GM21786 (cell line): ENCODE measurements around the gene TCEAL9.
A peak's percentile ranks its signal among the peaks of the same experiment; 100 is the strongest.
"Not testable (repeated sequence)": the region's sequence is repeated elsewhere in the genome, so short reads cannot be mapped to it uniquely, and the experiment has no call there.

Experiments
- ATAC-seq: cut with Tn5 transposase; IDR thresholded peaks from one replicate; pipeline ENCODE4 v1.9.1; 2021; ENCODE audit not compliant: unreplicated experiment

TCEAL9 gene, protein sequence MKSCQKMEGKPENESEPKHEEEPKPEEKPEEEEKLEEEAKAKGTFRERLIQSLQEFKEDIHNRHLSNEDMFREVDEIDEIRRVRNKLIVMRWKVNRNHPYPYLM

DNA sequence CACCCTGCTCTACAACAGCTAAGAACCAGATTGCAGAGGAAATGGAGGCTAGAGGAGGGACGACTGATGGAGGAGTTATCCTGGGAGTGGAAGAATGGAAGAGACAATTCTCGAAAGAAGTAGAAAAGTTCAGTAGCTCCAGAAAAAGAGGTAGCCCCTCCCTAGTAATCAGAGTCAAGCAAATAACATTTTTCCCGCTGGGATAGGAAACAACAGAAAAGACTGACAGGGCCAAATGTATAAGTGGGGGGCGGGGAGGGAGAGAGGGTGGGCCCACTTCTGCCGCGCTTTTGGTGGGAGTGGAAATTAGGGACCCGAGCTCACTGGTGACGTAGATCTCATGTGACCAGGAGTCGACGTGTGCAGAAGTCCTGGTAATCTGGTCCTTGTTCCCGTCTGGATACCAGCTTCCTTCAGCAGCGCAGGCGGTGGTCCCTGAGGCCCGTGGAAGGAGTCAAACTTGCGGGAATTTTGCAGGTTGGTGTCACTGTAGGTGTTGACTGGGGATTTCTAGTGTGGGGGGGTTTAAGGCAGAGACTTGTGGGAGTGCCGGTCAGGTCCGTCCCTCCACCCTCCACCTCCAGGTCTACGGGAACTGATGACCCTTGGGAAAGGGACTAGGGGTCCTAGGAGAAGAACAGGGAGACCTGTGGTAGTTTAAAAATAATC lies at the start of gene TCEAL9:
TCEAL9 (plus strand) TSS at position 377 of the 669 bp plus-strand sequence. CDS start 1,179 bp downstream, outside the sequence.
- ATAC-seq, result no peak

DNA sequence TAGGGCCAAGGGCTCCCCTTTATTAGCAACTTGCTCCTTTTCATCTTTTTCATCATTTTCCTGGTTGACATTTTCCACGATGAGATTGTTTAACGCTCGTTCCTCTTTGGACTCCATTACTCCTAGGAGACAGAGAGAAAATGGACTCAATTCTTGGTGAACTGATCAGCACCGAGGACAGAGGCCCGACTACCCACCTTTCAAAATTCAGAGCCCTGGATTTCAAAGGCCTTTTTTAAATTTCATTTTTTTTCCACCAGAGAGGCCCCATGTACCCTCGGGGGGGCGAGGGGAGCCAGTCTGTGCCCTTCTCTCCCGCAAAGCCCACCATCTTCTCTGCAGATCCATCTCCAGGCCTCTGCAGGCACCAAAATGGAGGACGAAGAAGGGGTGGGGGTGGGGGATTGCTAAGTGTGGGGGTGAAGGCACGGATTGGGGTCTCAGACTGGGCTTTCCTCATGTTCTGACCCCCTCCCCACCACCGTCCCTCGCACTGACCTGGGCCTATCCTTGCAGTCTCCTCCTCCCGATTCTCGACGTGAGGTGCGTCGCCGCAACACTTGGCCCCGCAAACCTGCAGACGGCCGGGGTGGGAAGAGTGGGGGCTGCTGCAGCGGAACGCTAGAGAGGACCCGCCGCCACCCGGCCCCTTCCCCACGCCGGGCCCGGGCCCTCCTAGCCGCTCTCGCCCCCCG lies 46.3 kb upstream of the TCEAL9 start:
- no peak for ATAC-seq

DNA sequence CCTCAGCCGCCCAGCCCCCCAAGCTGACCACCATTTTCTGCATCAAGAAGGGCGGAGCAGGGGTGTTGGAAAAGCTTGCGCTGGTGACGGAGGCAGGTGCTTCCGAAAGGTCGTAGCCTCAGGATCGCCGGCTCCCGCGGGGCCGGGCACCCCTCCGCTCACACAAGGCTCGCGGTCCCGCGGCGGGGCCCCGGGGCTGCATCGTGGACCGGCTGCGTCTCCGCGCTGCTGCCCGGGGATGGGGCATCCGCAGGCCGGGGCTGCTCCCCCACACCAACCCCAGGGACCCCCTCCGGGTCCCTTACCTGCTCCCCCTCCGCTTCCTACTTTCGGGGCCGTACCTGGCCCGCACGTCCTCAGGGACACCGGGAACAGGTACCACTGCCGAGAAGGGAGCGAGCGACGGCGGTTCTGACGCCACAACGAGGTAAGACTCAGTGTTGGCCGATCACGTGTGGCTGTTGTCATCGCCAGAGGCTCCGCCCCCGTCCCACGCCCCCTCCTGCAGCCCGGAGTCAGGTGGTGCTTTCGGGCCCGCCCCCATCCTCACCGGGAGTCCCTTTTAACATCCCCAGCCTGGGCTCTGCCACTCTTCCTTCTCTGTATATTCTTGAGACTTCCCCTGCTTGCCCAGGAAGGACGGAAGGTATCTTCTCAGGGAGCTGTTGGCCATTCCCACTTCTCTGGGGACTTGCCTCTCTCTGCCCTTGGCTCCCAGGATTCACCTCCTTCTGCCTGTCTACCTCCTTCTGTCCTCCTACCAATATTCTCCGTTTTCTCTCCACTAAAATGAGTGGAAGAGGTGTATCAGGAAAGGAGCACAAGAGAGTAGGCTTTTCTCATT lies 45.5 kb upstream of the TCEAL9 start, which contains the start of gene BEX2:
BEX2 (minus strand) TSS at position 436 of the 844 bp plus-strand sequence. CDS start 1,014 bp downstream, outside the sequence.
- peak; percentile 97 for ATAC-seq

DNA sequence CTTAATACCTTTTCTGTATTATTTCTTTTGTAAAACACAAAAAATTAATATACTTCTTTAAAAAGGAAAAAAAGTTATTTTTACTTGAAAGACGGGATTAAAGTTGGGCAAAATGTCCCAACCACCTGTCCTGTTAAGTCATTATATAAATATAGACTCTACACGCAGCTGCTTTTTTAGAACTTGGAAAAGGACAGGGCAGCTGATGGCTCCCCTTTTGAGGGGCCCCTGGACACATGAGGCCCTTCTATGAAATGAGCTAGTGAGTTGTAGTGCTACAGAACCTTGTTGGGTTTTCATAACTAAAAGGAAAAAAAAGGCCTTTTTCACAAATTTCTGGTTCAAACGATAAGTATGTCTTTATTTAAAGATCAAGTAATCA lies 44.9 kb upstream of the TCEAL9 start:
- ATAC-seq, result no peak

DNA sequence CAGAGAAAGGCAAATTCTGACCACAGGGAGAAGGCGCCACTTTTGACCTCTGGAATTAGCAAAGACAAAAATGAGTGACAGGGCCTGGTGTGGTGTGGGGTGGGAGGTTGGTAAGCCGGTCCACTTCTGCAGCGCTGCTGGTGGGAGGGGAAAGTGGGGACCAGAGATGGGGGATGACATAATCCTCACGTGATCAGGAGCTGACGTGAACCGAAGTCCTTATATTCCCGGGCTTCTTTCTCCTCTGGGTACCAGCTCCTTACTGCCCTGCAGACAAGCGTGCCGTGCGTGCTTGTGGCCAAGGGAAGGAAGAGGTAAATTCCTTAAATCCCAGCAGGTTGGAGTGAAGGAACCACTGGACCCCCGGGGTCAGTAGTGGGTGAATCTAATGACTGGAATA lies 26.3 kb upstream of the TCEAL9 start, which contains the start of gene TCEAL7:
TCEAL7 (plus strand) TSS at position 249 of the 400 bp plus-strand sequence. CDS start 1,165 bp downstream, outside the sequence.
- no peak for ATAC-seq

DNA sequence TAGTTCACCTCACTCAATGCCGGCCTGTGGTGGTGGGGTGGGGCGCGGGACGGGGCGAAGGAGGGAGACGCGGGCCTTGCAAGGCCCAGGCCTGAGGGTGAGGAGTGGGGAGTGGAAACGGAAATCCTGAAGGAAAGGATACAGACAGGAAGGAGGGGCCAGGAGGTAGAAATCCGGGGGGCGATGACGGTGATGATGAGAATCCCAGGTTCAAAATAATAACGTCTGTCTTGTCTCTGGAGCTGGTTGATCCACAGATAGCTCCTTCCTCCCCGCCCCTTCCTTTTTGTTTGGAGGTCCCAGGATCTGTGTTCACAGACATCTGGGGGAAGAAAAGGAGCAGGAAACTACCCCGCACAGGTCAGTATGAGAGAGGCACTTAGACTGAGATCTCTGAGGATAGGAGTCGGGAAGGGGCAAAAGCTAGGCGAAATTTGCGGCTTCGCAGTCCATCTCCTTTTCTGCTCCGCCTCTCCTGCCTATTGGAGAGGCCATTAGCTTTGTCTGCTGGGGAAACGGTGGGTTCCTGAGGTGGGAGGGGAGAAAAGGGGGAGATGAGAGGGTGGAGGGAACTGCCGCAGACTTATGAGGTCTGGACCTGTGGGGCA lies 25.5 kb upstream of the TCEAL9 start:
- ATAC-seq, result no peak

DNA sequence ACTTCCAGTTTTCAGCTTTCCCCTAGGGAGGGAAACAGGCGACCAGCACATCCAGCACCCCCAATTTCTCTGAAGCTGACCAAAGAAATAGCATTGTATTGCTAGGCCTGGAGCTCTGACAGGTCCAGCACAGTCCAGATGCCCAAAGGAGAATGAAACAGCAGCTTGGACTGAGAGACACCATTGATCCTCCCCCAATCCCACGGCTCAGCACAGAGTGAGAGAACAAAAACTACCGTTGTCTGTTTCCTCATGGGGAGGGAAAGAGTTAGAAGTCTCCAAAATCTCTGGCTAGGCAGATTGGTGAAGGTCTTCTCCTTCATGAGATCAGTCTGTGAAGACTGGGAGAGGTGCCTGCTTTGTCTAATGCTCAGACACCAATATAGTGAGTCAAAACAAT lies 17.6 kb upstream of the TCEAL9 start:
- ATAC-seq, result no peak

DNA sequence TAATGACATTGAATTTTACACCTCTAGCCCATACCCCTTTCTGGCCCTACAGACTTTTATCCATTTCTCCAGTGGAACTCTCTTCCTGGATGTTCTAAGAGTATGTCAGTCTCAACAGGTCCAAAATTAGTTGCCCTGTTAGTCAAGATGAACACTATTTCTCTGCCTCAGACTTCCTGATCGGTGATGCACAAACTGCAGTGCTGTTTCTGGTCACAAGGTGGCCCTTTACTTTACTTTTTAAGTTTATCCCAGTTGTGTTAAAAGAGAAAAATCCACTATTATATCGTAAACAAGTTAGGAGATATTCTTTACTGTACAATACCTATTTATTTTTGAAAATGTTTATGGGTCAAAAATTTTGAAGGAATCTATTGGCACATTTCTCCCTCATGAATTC lies 13.2 kb upstream of the TCEAL9 start:
- peak; percentile 58 for ATAC-seq

DNA sequence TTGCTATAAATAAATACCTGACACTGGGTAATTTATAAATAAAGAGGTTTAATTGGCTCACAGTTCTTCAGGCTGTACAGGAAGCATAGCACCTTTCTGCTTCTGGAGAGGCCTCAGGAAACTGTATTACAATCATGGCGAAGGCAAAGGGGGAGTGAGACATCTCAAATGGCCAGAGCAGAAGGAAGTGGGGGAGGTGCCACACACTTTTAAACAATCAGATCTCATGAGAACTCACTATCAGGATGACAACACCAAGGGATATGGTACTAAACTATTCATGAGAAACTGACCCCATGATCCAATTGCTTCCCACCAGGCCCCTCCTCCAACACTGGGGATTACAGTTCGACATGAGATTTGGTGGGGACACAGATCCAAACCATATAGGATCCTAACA lies 11.7 kb upstream of the TCEAL9 start:
- ATAC-seq, result no peak

DNA sequence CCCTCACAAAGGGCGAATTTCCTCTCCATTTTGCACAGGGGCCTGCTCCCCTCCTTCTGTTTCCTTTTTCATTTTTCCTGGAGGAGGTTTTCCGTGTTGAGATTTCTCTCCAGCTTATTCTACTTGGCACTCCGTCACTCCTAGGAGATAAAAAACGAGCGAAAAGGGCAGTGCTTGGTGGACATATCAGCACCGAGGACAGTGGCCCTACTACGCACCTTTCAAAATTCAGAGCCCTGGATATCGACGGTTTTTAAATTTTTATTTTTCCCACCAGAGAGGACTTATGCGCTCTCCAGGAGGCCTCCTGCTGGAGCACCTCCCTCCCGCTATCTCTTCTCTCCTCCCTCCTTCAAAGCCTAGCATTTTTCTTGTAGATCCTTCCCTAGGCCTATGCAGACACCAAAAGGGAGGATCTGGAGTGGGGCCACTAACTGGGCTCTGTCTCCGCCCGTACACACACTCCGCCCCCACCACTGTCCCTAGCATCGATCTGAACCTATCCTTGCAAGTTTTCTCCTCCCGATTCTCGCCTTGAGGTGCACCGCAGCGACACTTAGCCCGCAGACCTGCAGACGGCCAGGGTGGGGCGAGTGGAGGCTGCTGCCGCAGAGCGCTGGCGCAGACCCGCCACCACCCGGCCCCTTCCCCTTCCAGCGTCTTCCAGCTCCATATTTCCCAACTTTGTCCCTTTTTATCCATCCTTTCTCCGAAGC lies 8.5 kb upstream of the TCEAL9 start:
- ATAC-seq, result no peak

DNA sequence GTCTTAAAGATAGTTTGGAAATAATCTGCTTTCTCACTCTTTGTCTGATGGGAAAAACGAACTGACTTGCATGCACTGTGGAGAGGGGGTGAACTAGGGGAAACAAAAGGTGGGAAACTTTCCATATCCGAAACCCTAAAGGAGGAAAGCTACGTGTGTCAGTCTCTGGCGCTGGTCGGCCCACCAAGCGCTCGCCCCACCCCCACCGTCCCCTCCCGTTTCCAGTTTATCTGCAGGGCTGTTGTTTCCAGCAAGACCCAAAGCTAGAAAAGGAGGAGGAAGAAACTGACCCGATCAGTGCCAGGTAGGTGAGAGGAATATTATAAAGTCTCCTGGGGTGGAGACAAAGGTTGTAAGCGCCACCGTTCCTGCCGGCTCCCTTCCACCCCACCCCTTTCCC lies 552 bp downstream of the TCEAL9 start:
- no peak for ATAC-seq

DNA sequence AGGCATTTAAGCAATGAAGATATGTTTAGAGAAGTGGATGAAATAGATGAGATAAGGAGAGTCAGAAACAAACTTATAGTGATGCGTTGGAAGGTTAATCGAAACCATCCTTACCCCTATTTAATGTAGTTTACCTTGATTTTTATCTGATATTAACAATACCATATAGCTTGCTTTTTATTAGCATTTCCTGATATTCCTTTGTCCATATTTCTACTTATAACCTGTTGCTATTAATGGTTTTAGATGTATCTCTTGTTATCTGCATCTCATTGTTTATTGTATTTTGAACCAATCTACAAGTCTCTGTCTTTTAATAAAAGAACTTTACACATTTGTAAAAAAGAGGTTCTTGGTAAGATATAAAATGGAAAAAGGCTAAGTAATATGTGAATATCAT lies 1.6 kb downstream of the TCEAL9 start:
- ATAC-seq, result no peak

DNA sequence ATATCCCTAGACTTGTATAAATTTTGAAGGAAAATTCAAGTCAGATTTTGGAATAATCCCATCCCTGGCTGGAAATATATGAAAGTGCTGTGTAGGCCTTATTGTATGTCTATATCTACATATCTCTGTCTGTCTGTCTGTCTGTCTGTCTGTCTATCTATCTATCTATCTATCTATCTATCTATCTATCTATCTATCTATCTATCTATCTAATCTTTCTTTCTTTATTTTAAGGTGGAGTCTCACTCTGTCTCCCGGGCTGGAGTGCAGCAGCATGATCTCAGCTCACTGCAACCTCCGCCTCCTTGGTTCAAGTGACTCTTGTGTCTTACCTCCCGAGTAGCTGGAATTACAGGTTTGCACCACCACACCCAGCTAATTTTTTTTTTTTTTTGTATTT lies 3.3 kb downstream of the TCEAL9 start:
- ATAC-seq, result not testable (repeated sequence)

DNA sequence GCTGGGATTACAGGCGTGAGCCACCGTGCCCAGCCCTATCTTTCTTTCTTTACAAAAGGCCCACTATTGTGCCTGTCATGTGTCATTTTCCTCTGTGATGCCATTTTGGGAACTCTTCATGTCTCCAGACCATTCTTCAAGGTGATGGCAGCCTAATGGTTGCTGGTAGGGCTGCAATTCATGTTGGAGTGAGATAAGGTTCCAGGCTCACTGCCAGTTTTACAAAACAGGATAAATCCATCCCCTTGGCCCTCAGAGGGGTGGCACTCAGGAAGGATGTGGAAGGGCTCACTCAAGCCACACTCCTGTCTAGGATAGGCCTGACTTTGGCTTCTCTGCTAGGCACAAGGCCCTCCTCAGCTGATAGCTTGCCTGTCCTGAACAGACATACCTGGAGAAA lies 3.8 kb downstream of the TCEAL9 start:
- no peak for ATAC-seq

DNA sequence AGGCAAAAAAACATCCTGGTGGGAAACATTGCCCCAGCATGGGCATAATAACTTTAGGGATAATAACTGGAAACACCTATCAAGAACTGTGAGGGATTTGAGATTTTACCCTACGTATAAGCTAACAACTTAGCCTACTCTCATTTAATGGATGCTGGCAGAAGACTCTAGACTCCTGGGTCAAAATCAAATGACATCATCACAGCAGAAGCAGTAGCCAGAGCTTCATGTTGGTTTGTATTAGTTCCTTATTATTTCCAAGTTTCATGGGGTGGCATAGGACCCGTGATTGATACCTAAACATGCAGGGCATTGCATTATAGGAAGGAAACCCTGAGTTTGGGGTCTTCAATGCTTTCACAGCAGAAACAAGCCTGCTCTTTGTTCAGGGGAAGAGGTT lies 4.6 kb downstream of the TCEAL9 start:
- no peak for ATAC-seq

DNA sequence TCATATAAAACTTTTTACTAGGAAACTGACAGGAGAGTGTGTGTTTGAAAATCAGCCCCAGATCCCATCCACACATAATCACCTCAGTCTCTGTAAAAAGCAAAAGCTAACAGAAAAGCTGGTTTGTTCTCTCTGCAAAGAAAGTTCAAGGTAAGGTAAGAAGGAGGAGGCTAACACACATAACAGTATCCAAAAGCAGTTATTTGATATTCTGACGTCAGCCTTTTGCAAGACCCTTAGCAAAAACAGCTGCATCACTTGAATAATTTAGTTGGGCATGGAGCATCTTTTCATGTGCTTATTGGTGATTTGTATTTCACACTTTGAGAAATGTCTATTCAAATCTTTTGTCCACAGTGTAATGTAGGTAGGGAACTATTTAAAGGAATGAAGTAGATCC lies 5.5 kb downstream of the TCEAL9 start:
- no peak for ATAC-seq

DNA sequence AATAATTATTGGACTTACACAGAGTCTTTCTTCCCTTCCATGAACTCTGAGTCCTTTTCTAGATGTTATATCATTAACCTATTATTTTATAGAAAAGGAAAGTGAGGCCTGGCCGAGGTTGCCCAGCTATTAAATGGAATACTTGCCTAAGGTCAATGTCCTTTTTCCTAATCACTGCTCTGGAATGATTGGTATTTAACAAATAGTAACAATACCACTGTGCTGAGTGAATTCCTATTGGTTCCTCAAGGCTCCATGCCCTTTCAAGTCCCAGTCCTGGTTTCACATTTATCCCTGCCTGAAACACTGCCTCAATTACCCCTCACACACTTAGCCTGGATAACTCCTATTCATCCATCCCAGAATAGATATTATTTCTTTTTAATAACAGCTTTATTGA lies 6.2 kb downstream of the TCEAL9 start:
- ATAC-seq, result no peak

DNA sequence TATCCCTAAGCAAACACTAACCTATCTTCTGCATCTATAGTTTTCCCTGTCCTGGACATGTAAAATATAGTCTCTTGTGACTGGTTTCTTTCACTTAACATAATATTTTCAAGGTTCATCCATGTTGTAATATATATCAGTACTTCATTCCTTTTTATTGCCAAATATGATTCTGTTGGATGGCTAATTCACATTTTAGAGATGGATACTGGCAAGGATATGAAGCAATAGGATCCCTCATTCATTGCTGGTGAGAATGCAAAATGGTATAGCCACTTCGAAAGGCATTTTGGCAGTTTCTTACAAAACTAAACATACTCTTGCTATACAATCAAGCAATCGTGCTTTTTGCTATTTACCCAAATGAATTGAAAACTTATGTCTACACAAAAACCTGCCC lies 6.7 kb downstream of the TCEAL9 start:
- ATAC-seq, result no peak

DNA sequence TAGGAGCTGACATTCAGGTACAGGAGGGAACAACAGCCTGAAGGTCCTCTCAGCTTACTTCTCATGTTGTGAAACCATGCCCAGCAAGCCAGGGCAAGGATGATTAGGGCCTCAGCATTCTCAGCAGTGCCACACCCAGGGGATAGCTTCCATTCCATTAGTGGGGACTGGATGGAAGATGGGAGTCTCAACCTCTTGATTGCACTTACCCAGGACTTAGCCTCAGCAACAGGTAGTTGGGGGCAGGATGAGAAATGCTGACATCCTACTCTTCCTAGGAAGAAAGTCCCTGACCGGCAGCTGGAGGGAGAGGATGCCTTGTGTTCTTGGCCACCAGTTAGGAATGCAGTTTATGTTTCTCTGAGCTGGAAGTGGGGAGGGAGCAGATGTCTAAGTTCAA lies 11.2 kb downstream of the TCEAL9 start:
- ATAC-seq, result no peak

DNA sequence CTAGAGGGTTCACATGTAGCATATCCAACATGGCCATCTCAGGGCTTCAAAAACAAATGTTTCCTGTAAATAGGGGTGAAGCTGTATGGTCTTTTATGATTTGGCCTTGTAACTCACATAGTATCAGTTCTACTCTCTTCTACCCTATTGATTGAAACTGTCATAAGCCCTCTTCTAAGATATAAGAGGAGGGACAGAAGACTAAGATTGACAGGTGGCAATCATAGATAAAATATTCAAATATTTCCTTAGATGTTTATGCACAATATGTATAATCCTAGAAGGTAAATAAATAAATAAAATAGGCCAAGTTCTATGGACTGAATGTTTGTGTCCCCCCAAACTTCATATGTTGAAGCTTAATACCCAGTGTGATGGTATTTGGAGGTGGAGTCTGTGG lies 13.2 kb downstream of the TCEAL9 start:
- no peak for ATAC-seq
